ENCODE data around the gene UBA5. TPM values are rescaled to one million over a fixed set of nuclear protein-coding genes. Genes with fewer than 3 reads are reported as not detected.

UBA5 gene
- total RNA-seq, 1 donor from 2014 or later: 38.2 TPM

- peak overlapping the region; percentile 32 for H3K27ac Mint-ChIP-seq (ENCODE audit: unreplicated experiment)
- no peak for DNase-seq (ENCODE audit: low spot score)
- H3K9me3 Mint-ChIP-seq (ENCODE audit: low read depth): no peaks in the 10 kb centered on the region
- H3K36me3 Mint-ChIP-seq (ENCODE audit: low read depth): peaks cover 6% of the 10 kb centered on the region
- no peaks in the 10 kb centered on the region for H3K27me3 Mint-ChIP-seq (ENCODE audit: low read depth)
- peaks cover 44% of the 10 kb centered on the region for H3K4me1 Mint-ChIP-seq (ENCODE audit: low read depth)
- peak overlapping the region; percentile 94 for H3K4me3 Mint-ChIP-seq (ENCODE audit: unreplicated experiment)
- TF ChIP-seq CTCF (IDR thresholded peaks at IDR 0.05): no peak
Measured at GRCh38 chr3:132720228-132720627, 60.1 kb downstream of the UBA5 start.

DNA sequence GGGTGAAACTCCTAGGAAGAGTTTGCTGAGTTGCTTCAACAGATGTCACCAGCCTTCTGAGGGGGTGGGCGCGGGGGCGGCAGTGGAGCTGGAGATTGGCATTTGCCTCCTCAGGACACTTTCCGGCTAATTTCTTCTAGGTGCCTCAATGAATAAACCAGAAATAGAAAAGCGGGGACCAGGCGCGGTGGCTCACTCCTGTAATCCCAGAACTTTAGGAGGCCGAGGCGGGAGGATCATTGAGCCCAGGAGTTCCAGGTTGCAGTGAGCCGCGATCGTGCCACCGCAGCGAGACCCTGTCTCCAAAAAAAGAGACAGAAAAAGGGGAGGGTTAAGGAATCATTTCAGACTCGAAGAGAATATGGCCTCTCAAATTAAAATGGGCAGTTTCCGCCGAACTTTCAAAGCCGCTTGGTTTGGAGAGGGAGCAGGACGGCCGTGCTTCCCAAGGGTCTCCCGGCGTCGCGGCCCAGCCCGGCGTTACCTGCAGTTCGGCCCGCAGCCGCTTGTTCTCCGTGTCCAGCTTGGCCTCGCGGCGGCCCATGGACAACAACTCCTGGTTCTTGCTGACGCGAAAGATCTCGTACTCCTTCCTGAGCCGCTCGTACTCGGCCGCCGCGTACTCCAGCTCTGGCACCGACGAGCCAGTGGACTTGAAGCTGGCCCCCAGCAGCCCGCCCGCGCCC lies 61.5 kb downstream of the UBA5 start:
- peak overlapping the region; percentile 94 for H3K4me3 Mint-ChIP-seq (ENCODE audit: unreplicated experiment)
- TF ChIP-seq CTCF (IDR thresholded peaks at IDR 0.05): peak; percentile 64
- H3K27ac Mint-ChIP-seq (ENCODE audit: unreplicated experiment): peak overlapping the region; percentile 93
- H3K9me3 Mint-ChIP-seq (ENCODE audit: low read depth): no peaks in the 10 kb centered on the region
- peaks cover 6% of the 10 kb centered on the region for H3K36me3 Mint-ChIP-seq (ENCODE audit: low read depth)
- H3K27me3 Mint-ChIP-seq (ENCODE audit: low read depth): no peaks in the 10 kb centered on the region
- DNase-seq (ENCODE audit: low spot score): peak; percentile 92
- peaks cover 49% of the 10 kb centered on the region for H3K4me1 Mint-ChIP-seq (ENCODE audit: low read depth)

DNA sequence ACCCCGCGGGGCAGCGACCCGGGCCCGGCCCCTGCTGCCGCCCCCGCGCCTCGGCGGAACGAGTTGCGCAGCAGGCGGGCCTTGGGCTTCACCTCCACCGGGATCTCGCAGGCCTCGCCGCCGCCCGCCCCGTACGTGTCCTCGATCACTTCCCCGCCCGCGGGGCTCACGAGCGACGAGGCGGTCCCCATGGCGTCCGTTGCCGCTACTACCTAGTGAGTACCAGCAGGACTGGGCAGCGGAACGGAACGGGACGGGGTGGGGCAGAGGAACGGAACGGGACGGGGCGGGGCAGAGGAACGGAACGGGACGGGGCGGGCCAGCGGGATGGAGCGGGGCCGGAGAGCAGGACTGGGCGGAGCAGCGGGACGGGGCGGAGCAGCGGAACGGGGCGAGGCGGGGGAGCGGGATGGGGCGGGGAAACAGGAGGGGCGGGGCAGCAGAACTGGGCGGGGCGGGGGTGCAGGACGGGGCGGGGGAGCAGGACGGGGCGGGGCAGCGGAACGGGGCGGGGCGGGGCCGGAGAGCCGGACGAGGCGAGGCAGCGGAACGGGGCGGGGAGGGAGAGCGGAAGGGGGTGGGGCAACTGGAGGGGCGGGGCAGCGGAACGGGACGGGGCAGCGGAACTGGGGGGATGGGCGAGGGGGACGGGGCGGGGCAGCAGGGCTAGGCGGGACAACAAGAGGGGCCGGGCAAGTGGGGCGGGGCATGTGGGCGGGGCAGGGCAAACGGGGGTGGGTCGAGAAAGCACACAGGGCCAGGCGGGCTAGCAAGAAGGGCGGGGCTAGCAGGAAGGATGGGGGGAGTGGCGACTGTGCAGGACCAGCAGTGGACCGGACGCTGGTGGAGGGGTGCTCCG lies 62.3 kb downstream of the UBA5 start, which contains the start of gene NPHP3:
Gene NPHP3, minus strand, starts transcription at position 245 of the 859 bp plus-strand sequence. Its CDS starts 54 bp downstream, at position 191.
- H3K9me3 Mint-ChIP-seq (ENCODE audit: low read depth): no peaks in the 10 kb centered on the region
- peak; percentile 98 for DNase-seq (ENCODE audit: low spot score)
- peaks cover 6% of the 10 kb centered on the region for H3K36me3 Mint-ChIP-seq (ENCODE audit: low read depth)
- H3K27ac Mint-ChIP-seq (ENCODE audit: unreplicated experiment): peak within 1 kb of the TSS; percentile 96
- H3K4me3 Mint-ChIP-seq (ENCODE audit: unreplicated experiment): peak within 1 kb of the TSS; percentile 94
- TF ChIP-seq CTCF (IDR thresholded peaks at IDR 0.05): peak; percentile 48
- H3K27me3 Mint-ChIP-seq (ENCODE audit: low read depth): no peaks in the 10 kb centered on the region
- H3K4me1 Mint-ChIP-seq (ENCODE audit: low read depth): peaks cover 48% of the 10 kb centered on the region

DNA sequence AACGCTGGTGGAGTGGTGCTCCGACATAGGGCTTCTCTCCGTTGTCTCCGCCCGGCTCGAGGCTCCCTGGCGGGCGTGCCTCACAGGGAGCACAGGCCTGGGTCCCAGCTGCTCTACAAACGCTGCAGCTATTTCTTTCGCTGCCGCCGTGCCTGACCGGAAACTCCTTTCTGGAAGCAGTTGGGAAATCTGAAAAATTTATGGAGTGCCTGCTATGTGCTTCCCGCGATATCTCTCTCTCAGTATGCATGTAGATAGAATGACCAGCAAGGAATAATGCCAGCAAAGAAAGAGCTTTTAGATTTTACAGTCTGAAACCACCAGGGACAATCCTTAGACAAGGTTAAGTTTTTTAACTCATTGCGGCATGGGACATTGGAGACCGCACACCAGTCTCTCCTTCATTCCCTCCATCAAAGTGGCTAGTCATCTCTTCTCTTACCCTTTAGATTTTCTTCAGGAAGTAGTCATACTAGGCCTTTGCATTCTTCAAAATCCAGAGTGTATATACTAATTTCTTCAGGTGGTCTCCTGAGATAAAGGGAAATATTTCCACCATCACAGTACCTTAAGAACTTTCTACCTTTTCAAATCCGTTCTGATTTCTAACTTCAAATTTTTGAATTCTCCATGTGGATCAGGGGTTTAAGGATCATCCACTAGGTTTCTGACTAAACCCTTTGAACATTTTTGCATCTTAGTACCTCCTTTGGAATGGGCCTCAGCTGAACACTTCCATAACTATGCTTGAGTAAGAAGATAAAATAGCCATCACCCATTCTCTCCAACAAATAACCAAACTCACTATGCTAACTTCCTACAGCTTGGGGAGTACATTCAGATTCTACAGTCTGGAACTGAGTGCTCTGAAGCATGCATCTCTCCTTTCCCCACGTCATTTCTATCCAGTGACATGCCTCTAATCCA lies 63.2 kb downstream of the UBA5 start:
- Mint-ChIP-seq H3K4me3 (ENCODE audit: unreplicated experiment) (peak overlapping the region; percentile 89), H3K36me3 (ENCODE audit: low read depth) (peaks cover 4% of the 10 kb centered on the region), H3K27me3 (ENCODE audit: low read depth) (no peaks in the 10 kb centered on the region), H3K9me3 (ENCODE audit: low read depth) (no peaks in the 10 kb centered on the region), H3K4me1 (ENCODE audit: low read depth) (peaks cover 47% of the 10 kb centered on the region), H3K27ac (ENCODE audit: unreplicated experiment) (peak overlapping the region; percentile 96)
- DNase-seq (ENCODE audit: low spot score): no peak
- no peak for TF ChIP-seq CTCF (IDR thresholded peaks at IDR 0.05)

Measured in chondrocyte (in vitro differentiated cells).